Neural cell (in vitro differentiated cells): ENCODE measurements around the gene DNAH1.

Experiments used
- CTCF ChIP-seq: fragments of 450-650 bp; IDR thresholded peaks from 2 replicates; pipeline ENCODE4 v1.5.1; 2014; ENCODE audit warnings: antibody characterized with exemption, mild to moderate bottlenecking, moderate library complexity; ENCODE audit not compliant: poor library complexity, severe bottlenecking
- RAD21 ChIP-seq: fragments of 450-650 bp; conservative IDR thresholded peaks from 2 replicates; pipeline ENCODE4 v1.6.1; 2014; ENCODE audit warnings: antibody characterized with exemption, mild to moderate bottlenecking, moderate library complexity

GRCh38 chr3:52384019-52384761, 68.1 kb downstream of the DNAH1 start:
- TF ChIP-seq CTCF (no peak), RAD21 (no peak)
